Tibial artery (tissue), 4 donors: ENCODE data around the gene XYLT2.

ENCODE experiments used
- DNase-seq, 2 donors: peaks; one replicate each; pipeline ENCODE4 v3.0.0-alpha.2; 2019
- H3K27ac ChIP-seq, 2 donors: fragments of 200-600 bp; sonication (generic) in 1 of 2; 1 replicate in 1 of 2; 2 replicates in 1 of 2; pipeline ENCODE4 v1.5.1; 2018 to 2019; ENCODE audit warnings: mild to moderate bottlenecking in 1 of 2
- H3K27me3 ChIP-seq, 2 donors: fragments of 200-600 bp; sonication (generic) in 1 of 2; one replicate each; pipeline versions ENCODE4 v1.5.1 to v1.6.0; 2016 to 2019
- H3K36me3 ChIP-seq, 3 donors: fragments of 200-600 bp; sonication (generic) in 2 of 3; one replicate each; pipeline ENCODE4 v1.5.1; 2016 to 2019; ENCODE audit warnings: mild to moderate bottlenecking in 2 of 3
- H3K4me1 ChIP-seq, 4 donors: fragments of 200-600 bp; sonication (generic) in 2 of 4; 1 replicate in 3 of 4; 2 replicates in 1 of 4; pipeline ENCODE4 v1.5.1; 2016 to 2019
- H3K4me3 ChIP-seq, 2 donors: fragments of 200-600 bp; sonication (generic) in 1 of 2; 1 replicate in 1 of 2; 2 replicates in 1 of 2; pipeline ENCODE4 v1.5.1; 2018 to 2019; ENCODE audit warnings: mild to moderate bottlenecking in 2 of 2
- H3K9me3 ChIP-seq, 3 donors: fragments of 200-600 bp; sonication (generic) in 1 of 3; one replicate each; pipeline ENCODE4 v1.5.1; 2016 to 2019
- CTCF ChIP-seq, 2 experiments: fragments of 200-600 bp in 1 of 2; fragments of 450-650 bp in 1 of 2; IDR thresholded peaks; one replicate each; pipeline ENCODE4 v1.5.1; 2017 to 2019; ENCODE audit warnings: antibody characterized with exemption in 2 of 2, mild to moderate bottlenecking in 1 of 2, moderate library complexity in 1 of 2
- intact Hi-C: fragments of 100-400 bp; cut with DNase I; formaldehyde crosslinking; loops from one replicate; pipeline ENCODE4 v1.15.0; 2023; ENCODE audit warnings: low total_unique reads

XYLT2 gene

GRCh38 chr17:50364061-50364458, 18.1 kb downstream of the XYLT2 start:
- no peaks in the 10 kb centered on the region for H3K9me3 ChIP-seq
- intact Hi-C loops: loop anchor here (10.0 kb wide), 1 partner anchor 111 kb away; the partner anchor contains the start of gene RSAD1
- no peak overlapping the region for H3K4me3 ChIP-seq
- DNase-seq: no peak
- no peak overlapping the region for H3K27ac ChIP-seq
- H3K36me3 ChIP-seq: peaks cover 18 to 74% (median 45%) of the 10 kb centered on the region in 3 donors
- no peaks in the 10 kb centered on the region for H3K27me3 ChIP-seq
- TF ChIP-seq CTCF (IDR thresholded peaks at IDR 0.05): no peak
- H3K4me1 ChIP-seq: peaks cover 0 to 8% (median 3%) of the 10 kb centered on the region in 4 donors

- H3K9me3 ChIP-seq: no peaks in the 10 kb centered on the region
- intact Hi-C loops: loop anchor here (10.0 kb wide), 1 partner anchor 110 kb away; the partner anchor contains the start of gene RSAD1
Measured at GRCh38 chr17:50364715-50365114, 18.8 kb downstream of the XYLT2 start.

GRCh38 chr17:50365165-50365564, 19.2 kb downstream of the XYLT2 start:
- no peak for DNase-seq
- peaks cover 0 to 8% (median 3%) of the 10 kb centered on the region in 4 donors for H3K4me1 ChIP-seq
- peaks cover 29 to 74% (median 44%) of the 10 kb centered on the region in 3 donors for H3K36me3 ChIP-seq
- intact Hi-C loops: loop anchor here (10.0 kb wide), 1 partner anchor 110 kb away; the partner anchor contains the start of gene RSAD1
- H3K9me3 ChIP-seq: no peaks in the 10 kb centered on the region
- H3K27ac ChIP-seq: no peak overlapping the region
- H3K27me3 ChIP-seq: no peaks in the 10 kb centered on the region
- TF ChIP-seq CTCF (IDR thresholded peaks at IDR 0.05): no peak
- no peak overlapping the region for H3K4me3 ChIP-seq

More at GRCh38 chr17:50364715-50365114, 18.8 kb downstream of the XYLT2 start:
- Histone ChIP-seq H3K27ac (no peak overlapping the region), H3K4me3 (no peak overlapping the region), H3K36me3 (peaks cover 25 to 74% (median 43%) of the 10 kb centered on the region in 3 donors), H3K4me1 (peaks cover 0 to 8% (median 3%) of the 10 kb centered on the region in 4 donors), H3K27me3 (no peaks in the 10 kb centered on the region)
- DNase-seq: no peak
- TF ChIP-seq CTCF (IDR thresholded peaks at IDR 0.05): no peak

- no peak for TF ChIP-seq CTCF (IDR thresholded peaks at IDR 0.05)
- H3K27ac ChIP-seq: no peak overlapping the region
- intact Hi-C loops: loop anchor here (10.0 kb wide), 1 partner anchor 109 kb away; the partner anchor contains the start of gene RSAD1
- no peak overlapping the region for H3K4me3 ChIP-seq
- peaks cover 0 to 8% (median 4%) of the 10 kb centered on the region in 4 donors for H3K4me1 ChIP-seq
- peaks cover 31 to 74% (median 47%) of the 10 kb centered on the region in 3 donors for H3K36me3 ChIP-seq
- no peaks in the 10 kb centered on the region for H3K27me3 ChIP-seq
- no peaks in the 10 kb centered on the region for H3K9me3 ChIP-seq
- DNase-seq: no peak
Measured at GRCh38 chr17:50365649-50366393, 19.9 kb downstream of the XYLT2 start.

GRCh38 chr17:50367401-50367800, 21.5 kb downstream of the XYLT2 start:
- no peak for TF ChIP-seq CTCF (IDR thresholded peaks at IDR 0.05)
- Histone ChIP-seq H3K36me3 (peaks cover 31 to 67% (median 47%) of the 10 kb centered on the region in 3 donors), H3K27ac (no peak overlapping the region), H3K27me3 (no peaks in the 10 kb centered on the region), H3K9me3 (no peaks in the 10 kb centered on the region), H3K4me1 (peaks cover 0 to 20% (median 16%) of the 10 kb centered on the region in 4 donors), H3K4me3 (no peak overlapping the region)
- intact Hi-C loops: loop anchor here (10.0 kb wide), 1 partner anchor 107 kb away; the partner anchor contains the start of gene RSAD1
- DNase-seq: peak in 1 of 2 donors; percentile 46
